Measurements from ENCODE around the gene GBP1. TPM values are rescaled to one million over a fixed set of nuclear protein-coding genes. Genes with fewer than 3 reads are reported as not detected.

Gene GBP1
- total and polyA plus RNA-seq, 2 donors (not counting 1 experiment from before 2014, with no cell fraction given) = 4.7 to 9.4 TPM

GRCh38 chr1:89087241-89087640 lies 22.2 kb upstream of the GBP1 start:
- Mint-ChIP-seq H3K4me3 (no peak overlapping the region), H3K27ac (no peak overlapping the region), H3K27me3 (no peaks in the 10 kb centered on the region), H3K4me1 (no peaks in the 10 kb centered on the region), H3K9me3 (ENCODE audit: insufficient read depth) (no peaks in the 10 kb centered on the region)
- Histone ChIP-seq H4K20me1 (ENCODE audit: control insufficient read depth, insufficient read depth, low read length, poor library complexity, severe bottlenecking) (no peaks in the 10 kb centered on the region), H3K79me2 (ENCODE audit: control insufficient read depth, insufficient read depth, low read length) (no peaks in the 10 kb centered on the region), H3K27me3 (replicated peaks in 1 of 4; ENCODE audit: control extremely low read depth in 1 of 4, control insufficient read depth in 3 of 4, insufficient read depth in 4 of 4, low read length in 3 of 4) (no peaks in the 10 kb centered on the region), H3K9me3 (ENCODE audit: control extremely low read depth in 1 of 3, control insufficient read depth in 2 of 3, insufficient read depth in 1 of 3, low read length in 2 of 3) (peaks cover 0 to 2% (median 0%) of the 10 kb centered on the region in 3 donors), H3K36me3 (replicated peaks in 1 of 2; ENCODE audit: control extremely low read depth in 1 of 2, control insufficient read depth in 1 of 2, extremely low read depth in 1 of 2, insufficient read depth in 2 of 2, low read length in 1 of 2) (no peaks in the 10 kb centered on the region), H3K9ac (ENCODE audit: low read length) (no peak overlapping the region), H2AFZ (ENCODE audit: insufficient read depth, low read depth, low read length, poor library complexity, severe bottlenecking) (no peak overlapping the region), H3K4me3 (ENCODE audit: control extremely low read depth in 1 of 5, extremely low read depth in 1 of 5, insufficient read depth in 1 of 5, low read depth in 2 of 5, low read length in 4 of 5) (no peak overlapping the region), H3K27ac (ENCODE audit: low read length in 2 of 2) (no peak overlapping the region), H3K4me2 (replicated peaks; ENCODE audit: low read depth, low read length, poor library complexity, severe bottlenecking) (no peak overlapping the region), H3K4me1 (ENCODE audit: control insufficient read depth in 2 of 2, insufficient read depth in 2 of 2, low read length in 2 of 2) (no peaks in the 10 kb centered on the region)
- ChIA-PET POLR2A (no interaction called here), CTCF (interaction anchor here (1.0 to 1.8 kb wide), 2 partner anchors 88 to 367 kb away, joined by 3 to 7 read pairs; no protein-coding TSS in a partner anchor)
- 79% methylated on average over 5 of the region's 8 CpGs for WGBS (ENCODE audit: insufficient coverage)
- ATAC-seq (ENCODE audit: low read depth) (no peak), DNase-seq (no peak)
- TF ChIP-seq, protein P1, sequence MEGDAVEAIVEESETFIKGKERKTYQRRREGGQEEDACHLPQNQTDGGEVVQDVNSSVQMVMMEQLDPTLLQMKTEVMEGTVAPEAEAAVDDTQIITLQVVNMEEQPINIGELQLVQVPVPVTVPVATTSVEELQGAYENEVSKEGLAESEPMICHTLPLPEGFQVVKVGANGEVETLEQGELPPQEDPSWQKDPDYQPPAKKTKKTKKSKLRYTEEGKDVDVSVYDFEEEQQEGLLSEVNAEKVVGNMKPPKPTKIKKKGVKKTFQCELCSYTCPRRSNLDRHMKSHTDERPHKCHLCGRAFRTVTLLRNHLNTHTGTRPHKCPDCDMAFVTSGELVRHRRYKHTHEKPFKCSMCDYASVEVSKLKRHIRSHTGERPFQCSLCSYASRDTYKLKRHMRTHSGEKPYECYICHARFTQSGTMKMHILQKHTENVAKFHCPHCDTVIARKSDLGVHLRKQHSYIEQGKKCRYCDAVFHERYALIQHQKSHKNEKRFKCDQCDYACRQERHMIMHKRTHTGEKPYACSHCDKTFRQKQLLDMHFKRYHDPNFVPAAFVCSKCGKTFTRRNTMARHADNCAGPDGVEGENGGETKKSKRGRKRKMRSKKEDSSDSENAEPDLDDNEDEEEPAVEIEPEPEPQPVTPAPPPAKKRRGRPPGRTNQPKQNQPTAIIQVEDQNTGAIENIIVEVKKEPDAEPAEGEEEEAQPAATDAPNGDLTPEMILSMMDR (IDR thresholded peaks at IDR 0.05) = no peak
- TF ChIP-seq EZH2 (IDR thresholded peaks at IDR 0.05; ENCODE audit: borderline replicate concordance, insufficient read depth, low read depth, low read length, poor library complexity, severe bottlenecking) = no peak
- intact Hi-C loops (cut with micrococcal nuclease) = loop anchor here (5.0 kb wide), 1 partner anchor 90 kb away; no protein-coding TSS in a partner anchor

GRCh38 chr1:89085781-89086180 lies 20.8 kb upstream of the GBP1 start:
- no peak overlapping the region for H3K27ac ChIP-seq (ENCODE audit: low read length in 2 of 2)
- no peaks in the 10 kb centered on the region for H4K20me1 ChIP-seq (ENCODE audit: control insufficient read depth, insufficient read depth, low read length, poor library complexity, severe bottlenecking)
- TF ChIP-seq, protein P1 (IDR thresholded peaks at IDR 0.05) = peak; percentile 82
- no peak for TF ChIP-seq EZH2 (IDR thresholded peaks at IDR 0.05; ENCODE audit: borderline replicate concordance, insufficient read depth, low read depth, low read length, poor library complexity, severe bottlenecking)
- intact Hi-C loops (cut with micrococcal nuclease) = loop anchor here (1.0 to 5.0 kb wide), 2 partner anchors 88 to 273 kb away; no protein-coding TSS in a partner anchor
- DNase-seq (peak; percentile 38), ATAC-seq (ENCODE audit: low read depth) (peak; percentile 47)
- H3K36me3 ChIP-seq (replicated peaks in 1 of 2; ENCODE audit: control extremely low read depth in 1 of 2, control insufficient read depth in 1 of 2, extremely low read depth in 1 of 2, insufficient read depth in 2 of 2, low read length in 1 of 2) = no peaks in the 10 kb centered on the region
- ChIA-PET POLR2A (no interaction called here), CTCF (interaction anchor here (0.6 to 6.1 kb wide), 30 partner anchors 12 to 417 kb away, joined by 3 to 117 read pairs (median 4); partner anchors contain the start of genes GBP1 and GBP6)
- peaks cover 7 to 9% of the 10 kb centered on the region in 2 donors for H3K4me1 ChIP-seq (ENCODE audit: control insufficient read depth in 2 of 2, insufficient read depth in 2 of 2, low read length in 2 of 2)
- no peak overlapping the region for H3K9ac ChIP-seq (ENCODE audit: low read length)
- no peak overlapping the region for H3K4me2 ChIP-seq (replicated peaks; ENCODE audit: low read depth, low read length, poor library complexity, severe bottlenecking)
- Mint-ChIP-seq H3K4me3 (no peak overlapping the region), H3K27ac (no peak overlapping the region), H3K27me3 (no peaks in the 10 kb centered on the region), H3K4me1 (peaks cover 4% of the 10 kb centered on the region), H3K9me3 (ENCODE audit: insufficient read depth) (no peaks in the 10 kb centered on the region)
- H3K4me3 ChIP-seq (ENCODE audit: control extremely low read depth in 1 of 5, extremely low read depth in 1 of 5, insufficient read depth in 1 of 5, low read depth in 2 of 5, low read length in 4 of 5) = no peak overlapping the region
- H3K27me3 ChIP-seq (replicated peaks in 1 of 4; ENCODE audit: control extremely low read depth in 1 of 4, control insufficient read depth in 3 of 4, insufficient read depth in 4 of 4, low read length in 3 of 4) = no peaks in the 10 kb centered on the region
- H3K79me2 ChIP-seq (ENCODE audit: control insufficient read depth, insufficient read depth, low read length) = no peaks in the 10 kb centered on the region
- no peak overlapping the region for H2AFZ ChIP-seq (ENCODE audit: insufficient read depth, low read depth, low read length, poor library complexity, severe bottlenecking)
- peaks cover 0 to 2% (median 0%) of the 10 kb centered on the region in 3 donors for H3K9me3 ChIP-seq (ENCODE audit: control extremely low read depth in 1 of 3, control insufficient read depth in 2 of 3, insufficient read depth in 1 of 3, low read length in 2 of 3)
